ENCODE data around the gene VTI1B.

The VTI1B gene

DNA sequence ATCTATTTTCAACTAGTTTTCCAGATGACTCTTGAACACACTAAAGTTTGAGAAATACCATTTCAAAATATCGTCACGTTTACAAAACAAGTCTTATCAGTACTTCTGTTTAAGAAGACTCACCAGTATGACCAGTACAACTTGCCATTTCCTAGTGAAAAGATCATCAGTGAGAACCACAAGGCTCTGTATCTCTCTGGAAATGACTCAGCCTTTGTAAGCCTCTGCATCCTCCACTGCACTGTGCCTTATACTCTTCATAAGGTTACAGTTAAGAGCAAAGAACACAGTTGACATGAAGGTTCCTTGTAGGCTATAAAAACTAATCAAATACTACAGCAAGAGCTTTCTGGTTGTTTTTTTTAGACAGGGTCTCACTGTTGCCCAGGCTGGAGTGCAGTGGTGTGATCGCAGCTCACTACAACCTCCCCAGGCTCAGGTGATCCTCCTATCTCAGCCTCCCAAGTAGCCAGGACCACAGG, 5.7 kb upstream of the VTI1B start:
- Histone ChIP-seq H3K4me3 (no peak overlapping the region), H3K9ac (no peak overlapping the region), H3K4me1 (peaks cover 6% of the 10 kb centered on the region), H3K27ac (no peak overlapping the region), H4K20me1 (no peaks in the 10 kb centered on the region; the same call in 1 of the 2 replicates), H3K4me2 (no peak overlapping the region), H3K9me3 (no peaks in the 10 kb centered on the region), H3K36me3 (peaks cover 74% of the 10 kb centered on the region), H3K27me3 (no peaks in the 10 kb centered on the region)
- TF ChIP-seq Cebpa-rat (IDR thresholded peaks at IDR 0.05), result no peak

DNA sequence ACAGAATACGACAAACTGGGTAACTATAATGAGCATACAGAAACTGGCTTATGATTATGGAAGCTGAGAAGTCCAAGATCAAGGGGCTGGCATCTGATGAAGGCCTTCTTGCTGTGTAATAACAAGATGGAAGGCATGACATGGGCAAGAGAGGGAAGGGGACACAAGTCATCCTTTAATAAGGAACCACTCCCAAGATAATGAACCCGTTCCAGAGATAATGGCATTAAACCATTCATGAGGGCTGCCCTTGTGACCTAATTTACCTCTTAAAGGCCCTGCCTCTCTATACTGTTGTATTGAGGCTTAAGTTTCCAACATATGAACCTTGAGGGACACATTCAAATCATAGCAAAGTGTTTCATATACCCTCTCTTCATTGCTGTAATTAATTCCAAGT, 4.6 kb upstream of the VTI1B start:
- H3K9ac ChIP-seq, result no peak overlapping the region
- no peak overlapping the region for H3K27ac ChIP-seq
- H3K9me3 ChIP-seq, result no peaks in the 10 kb centered on the region
- H3K27me3 ChIP-seq, result no peaks in the 10 kb centered on the region
- H3K36me3 ChIP-seq, result peaks cover 63% of the 10 kb centered on the region
- peaks cover 4% of the 10 kb centered on the region for H4K20me1 ChIP-seq
- no peak overlapping the region for H3K4me3 ChIP-seq
- H3K4me1 ChIP-seq, result peaks cover 8% of the 10 kb centered on the region
- H3K4me2 ChIP-seq, result no peak overlapping the region
- TF ChIP-seq Cebpa-rat (IDR thresholded peaks at IDR 0.05), result no peak

DNA sequence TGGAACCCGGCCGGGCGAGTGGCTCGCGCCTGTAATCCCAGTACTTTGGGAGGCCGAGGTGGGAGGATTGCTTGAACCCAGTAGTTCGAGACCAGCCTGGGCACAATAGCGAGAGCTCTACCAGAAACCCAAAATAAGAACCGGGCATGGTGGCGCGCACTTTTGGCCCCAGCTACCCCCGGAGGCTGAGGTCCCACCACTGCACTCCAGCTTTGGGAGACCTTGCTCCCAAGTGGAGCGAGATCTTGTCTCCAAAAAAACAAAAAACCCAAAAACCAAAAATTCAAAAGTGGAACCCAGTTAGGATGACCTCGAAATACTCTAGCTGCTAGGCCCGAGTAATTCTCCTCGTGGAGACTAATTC, 769 bp upstream of the VTI1B start:
- Histone ChIP-seq H3K4me3 (peak overlapping the region; percentile 98), H3K9ac (peak overlapping the region; percentile 99), H3K27me3 (no peaks in the 10 kb centered on the region), H4K20me1 (peaks cover 42% of the 10 kb centered on the region), H3K4me1 (peaks cover 28% of the 10 kb centered on the region), H3K4me2 (peak overlapping the region; percentile 98), H3K9me3 (no peaks in the 10 kb centered on the region), H3K36me3 (peaks cover 28% of the 10 kb centered on the region), H3K27ac (peak overlapping the region; percentile 99)
- TF ChIP-seq Cebpa-rat (IDR thresholded peaks at IDR 0.05), result no peak

DNA sequence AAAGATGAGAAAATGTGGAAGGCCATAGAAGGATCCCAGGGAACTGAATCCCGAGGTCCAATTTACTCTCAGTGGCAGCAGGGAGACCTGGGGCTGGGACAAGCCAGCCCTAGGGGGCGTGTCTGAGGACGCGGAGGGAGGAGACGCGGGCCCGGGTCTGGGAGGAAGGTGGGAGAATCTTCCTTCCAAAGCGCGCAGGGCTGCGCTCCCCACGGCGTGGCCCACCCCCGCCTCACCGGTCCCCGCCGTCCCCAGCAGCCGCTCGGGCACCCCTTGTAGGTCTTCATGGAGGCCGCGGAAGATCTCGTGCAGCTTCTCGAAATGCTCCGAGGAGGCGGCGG, 323 bp downstream of the VTI1B start:
- Histone ChIP-seq H4K20me1 (peaks cover 53% of the 10 kb centered on the region), H3K4me2 (peak overlapping the region; percentile 98)

DNA sequence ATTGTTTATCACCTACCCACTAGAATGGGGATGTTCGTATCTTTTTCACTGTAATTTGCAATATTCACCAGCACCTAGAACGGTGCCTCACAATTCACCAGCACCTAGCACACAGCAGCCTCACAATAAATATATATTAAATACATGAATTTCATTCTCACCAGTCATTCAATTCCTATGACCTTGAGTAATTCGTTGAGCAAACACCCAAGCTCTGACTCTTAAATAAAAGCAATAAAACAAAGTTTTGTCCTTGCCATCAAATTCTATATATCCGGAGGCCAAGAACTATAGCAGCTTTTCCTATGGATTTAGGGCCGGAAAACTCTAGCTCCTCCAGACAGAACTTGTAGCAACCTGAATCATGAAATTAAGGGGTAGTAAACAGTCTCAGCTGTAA, 981 bp downstream of the VTI1B start:
- TF ChIP-seq Cebpa-rat (IDR thresholded peaks at IDR 0.05), result no peak
- H3K9ac ChIP-seq, result peak overlapping the region; percentile 99
- H3K9me3 ChIP-seq, result no peaks in the 10 kb centered on the region
- H3K4me2 ChIP-seq, result peak overlapping the region; percentile 98
- H4K20me1 ChIP-seq, result peaks cover 60% of the 10 kb centered on the region
- peaks cover 23% of the 10 kb centered on the region for H3K36me3 ChIP-seq
- 0 out of 2 replicates have a peak overlapping the region, but pooled peaks have one; percentile 99 for H3K27ac ChIP-seq
- peak overlapping the region; percentile 98 for H3K4me3 ChIP-seq
- H3K27me3 ChIP-seq, result no peaks in the 10 kb centered on the region
- H3K4me1 ChIP-seq, result peaks cover 28% of the 10 kb centered on the region

More for the DNA sequence above, 323 bp downstream of the VTI1B start:
- Histone ChIP-seq H3K27me3 (no peaks in the 10 kb centered on the region), H3K4me3 (peak overlapping the region; percentile 98), H3K27ac (peak overlapping the region; percentile 99), H3K9ac (peak overlapping the region; percentile 99), H3K9me3 (no peaks in the 10 kb centered on the region), H3K36me3 (peaks cover 29% of the 10 kb centered on the region), H3K4me1 (peaks cover 28% of the 10 kb centered on the region)
- TF ChIP-seq Cebpa-rat (IDR thresholded peaks at IDR 0.05), result no peak

DNA sequence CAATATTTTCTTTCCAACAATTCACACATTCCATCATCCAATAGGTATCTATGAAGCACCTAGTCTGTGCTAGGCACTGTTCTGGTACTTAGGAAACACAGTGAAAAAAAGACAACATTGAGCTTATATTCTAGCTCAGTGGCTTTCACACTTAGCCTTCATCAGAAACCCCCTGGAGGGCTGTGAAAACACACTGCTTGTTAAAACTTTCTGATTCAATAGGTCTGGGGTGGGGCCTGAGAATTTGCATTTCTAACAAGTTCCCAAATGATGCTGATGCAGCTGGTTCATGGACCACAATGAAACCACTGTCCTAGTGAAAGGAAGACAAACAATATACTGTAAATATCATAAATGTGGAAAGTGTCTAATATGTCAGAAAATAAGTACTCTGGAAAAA, 5.9 kb downstream of the VTI1B start:
- Histone ChIP-seq H3K4me2 (no peak overlapping the region), H4K20me1 (peaks cover 100% of the 10 kb centered on the region)

DNA sequence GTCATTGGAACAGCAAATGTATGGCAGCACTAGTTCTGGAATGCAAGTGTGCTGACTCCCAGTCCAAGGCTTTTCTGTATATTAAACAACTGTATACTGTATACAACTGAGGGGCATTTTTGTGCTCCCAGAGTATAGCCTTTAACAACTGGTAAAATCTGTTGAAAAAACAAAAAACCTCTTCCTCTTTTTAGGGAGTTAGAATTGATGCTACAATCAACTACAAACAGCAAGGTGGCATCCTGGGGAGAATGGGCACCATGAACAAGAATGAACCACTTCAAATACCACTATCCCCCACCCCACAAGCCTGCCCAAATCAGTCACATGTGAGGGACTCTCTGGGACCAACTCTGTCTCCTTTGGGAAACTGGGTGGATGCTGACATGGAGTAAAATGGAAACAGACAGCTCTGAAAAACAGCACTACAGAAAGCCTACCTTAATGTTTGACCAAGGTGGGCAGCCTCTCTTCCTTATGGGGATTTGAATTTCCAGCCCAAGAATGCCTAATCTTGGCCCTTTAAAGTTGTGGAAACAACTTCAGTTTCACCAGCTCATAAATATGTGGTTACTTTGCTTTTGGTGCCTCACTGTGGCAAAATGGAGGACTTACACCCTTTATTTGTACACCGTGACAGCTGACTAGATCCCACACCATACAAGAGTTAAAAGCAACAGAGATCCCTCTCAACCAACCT, 7.5 kb downstream of the VTI1B start:
- peaks cover 37% of the 10 kb centered on the region for H3K36me3 ChIP-seq
- peak overlapping the region; percentile 43 for H3K4me2 ChIP-seq
- peaks cover 97% of the 10 kb centered on the region for H4K20me1 ChIP-seq
- H3K27me3 ChIP-seq, result no peaks in the 10 kb centered on the region
- no peak overlapping the region for H3K4me3 ChIP-seq
- 0 out of 2 replicates have a peak overlapping the region, but pooled peaks have one; percentile 9 for H3K27ac ChIP-seq
- no peak for TF ChIP-seq Cebpa-rat (IDR thresholded peaks at IDR 0.05)
- H3K9me3 ChIP-seq, result no peaks in the 10 kb centered on the region
- peaks cover 11% of the 10 kb centered on the region for H3K4me1 ChIP-seq
- no peak overlapping the region for H3K9ac ChIP-seq

More for the DNA sequence above, 5.9 kb downstream of the VTI1B start:
- TF ChIP-seq Cebpa-rat (IDR thresholded peaks at IDR 0.05), result no peak
- Histone ChIP-seq H3K9me3 (no peaks in the 10 kb centered on the region), H3K9ac (no peak overlapping the region), H3K27ac (no peak overlapping the region), H3K4me3 (no peak overlapping the region), H3K27me3 (no peaks in the 10 kb centered on the region), H3K36me3 (peaks cover 26% of the 10 kb centered on the region), H3K4me1 (peaks cover 27% of the 10 kb centered on the region)

DNA sequence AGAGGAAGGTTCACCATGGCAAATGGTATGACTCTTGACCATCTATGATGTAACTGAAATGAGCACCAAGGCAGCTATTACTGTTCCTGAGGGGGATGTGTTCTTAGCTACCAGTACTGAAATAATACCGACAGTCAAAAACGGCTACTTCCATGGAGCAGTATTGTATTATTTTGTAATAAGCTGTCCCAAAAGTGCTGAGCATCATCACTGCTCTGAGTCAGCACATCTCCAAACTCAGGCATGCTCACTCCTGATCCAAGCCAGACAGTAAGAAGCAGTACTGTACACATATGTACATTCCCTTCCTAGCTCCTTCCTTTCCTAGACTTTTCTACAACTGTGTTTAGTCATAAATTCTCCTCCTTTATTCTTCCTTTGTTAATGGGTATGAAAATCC, 8.6 kb downstream of the VTI1B start:
- Histone ChIP-seq H3K9ac (no peak overlapping the region), H4K20me1 (peaks cover 97% of the 10 kb centered on the region), H3K4me2 (no peak overlapping the region), H3K27ac (no peak overlapping the region), H3K27me3 (no peaks in the 10 kb centered on the region), H3K4me3 (no peak overlapping the region), H3K9me3 (no peaks in the 10 kb centered on the region), H3K36me3 (peaks cover 48% of the 10 kb centered on the region), H3K4me1 (peaks cover 11% of the 10 kb centered on the region)
- no peak for TF ChIP-seq Cebpa-rat (IDR thresholded peaks at IDR 0.05)

DNA sequence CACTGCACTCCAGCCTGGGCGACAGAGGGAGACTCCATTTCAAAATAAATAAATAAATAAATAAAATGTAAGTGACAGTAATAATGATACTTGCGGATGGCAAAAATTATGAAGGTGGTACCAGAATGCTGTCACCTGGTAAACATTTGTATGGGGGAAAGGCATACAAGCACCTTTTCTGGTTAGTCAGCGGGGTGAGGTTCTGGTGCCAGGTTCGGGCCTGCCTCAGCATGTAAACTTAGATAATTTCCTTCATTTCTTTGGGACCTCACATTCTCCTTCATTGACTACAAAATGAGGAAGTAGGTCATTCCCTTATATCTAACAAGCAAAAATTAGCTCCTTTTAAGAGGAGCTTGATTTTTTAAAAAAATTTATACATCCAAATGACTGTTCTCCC, 10.8 kb downstream of the VTI1B start:
- Histone ChIP-seq H3K36me3 (peaks cover 60% of the 10 kb centered on the region), H3K4me1 (peaks cover 11% of the 10 kb centered on the region), H3K27ac (no peak overlapping the region), H3K9me3 (no peaks in the 10 kb centered on the region), H3K9ac (no peak overlapping the region), H4K20me1 (peaks cover 89% of the 10 kb centered on the region), H3K4me3 (no peak overlapping the region), H3K27me3 (no peaks in the 10 kb centered on the region), H3K4me2 (no peak overlapping the region)
- no peak for TF ChIP-seq Cebpa-rat (IDR thresholded peaks at IDR 0.05)

DNA sequence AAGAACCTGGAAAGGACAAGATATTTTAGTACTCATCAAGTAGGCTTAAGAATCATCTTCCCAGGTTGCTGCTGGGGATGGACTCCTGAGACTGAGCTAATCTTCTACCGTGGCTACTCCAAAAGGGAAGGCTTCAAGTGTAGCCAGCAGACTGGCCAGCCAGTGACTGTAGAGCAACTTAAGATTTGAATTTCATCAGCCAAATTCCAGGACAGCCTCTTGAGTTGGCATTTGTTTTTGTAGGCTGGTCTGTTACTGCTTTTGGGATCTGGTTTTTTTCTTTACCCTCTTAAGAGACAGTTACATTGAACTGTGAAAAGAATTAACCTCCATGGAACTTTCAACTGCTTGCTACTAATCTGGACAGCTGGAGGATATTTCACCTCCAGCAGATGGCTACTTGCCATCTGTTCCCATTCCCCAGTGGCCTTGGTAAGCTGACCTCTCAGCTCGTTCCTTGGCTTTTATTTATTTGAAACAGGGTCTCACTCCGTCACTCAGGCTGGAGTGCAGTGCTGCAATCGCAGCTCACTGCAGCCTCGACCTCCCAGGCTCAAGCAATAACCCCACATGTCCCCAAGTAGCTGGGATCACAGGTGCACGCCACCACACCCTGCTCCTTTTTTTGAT, 20.7 kb downstream of the VTI1B start:
- no peak overlapping the region for H3K4me3 ChIP-seq
- no peak overlapping the region for H3K9ac ChIP-seq
- no peak overlapping the region for H3K27ac ChIP-seq
- H3K4me2 ChIP-seq, result no peak overlapping the region
- TF ChIP-seq Cebpa-rat (IDR thresholded peaks at IDR 0.05), result no peak
- no peaks in the 10 kb centered on the region for H3K4me1 ChIP-seq
- H4K20me1 ChIP-seq, result peaks cover 4% of the 10 kb centered on the region; the same call in 1 of the 2 replicates
- no peaks in the 10 kb centered on the region for H3K27me3 ChIP-seq
- peaks cover 100% of the 10 kb centered on the region for H3K36me3 ChIP-seq
- no peaks in the 10 kb centered on the region for H3K9me3 ChIP-seq
